ENCODE data around the gene LRATD1.

GRCh38 chr2:14675489-14675888 lies 43.0 kb downstream of the LRATD1 start:
- TF ChIP-seq, protein P1, sequence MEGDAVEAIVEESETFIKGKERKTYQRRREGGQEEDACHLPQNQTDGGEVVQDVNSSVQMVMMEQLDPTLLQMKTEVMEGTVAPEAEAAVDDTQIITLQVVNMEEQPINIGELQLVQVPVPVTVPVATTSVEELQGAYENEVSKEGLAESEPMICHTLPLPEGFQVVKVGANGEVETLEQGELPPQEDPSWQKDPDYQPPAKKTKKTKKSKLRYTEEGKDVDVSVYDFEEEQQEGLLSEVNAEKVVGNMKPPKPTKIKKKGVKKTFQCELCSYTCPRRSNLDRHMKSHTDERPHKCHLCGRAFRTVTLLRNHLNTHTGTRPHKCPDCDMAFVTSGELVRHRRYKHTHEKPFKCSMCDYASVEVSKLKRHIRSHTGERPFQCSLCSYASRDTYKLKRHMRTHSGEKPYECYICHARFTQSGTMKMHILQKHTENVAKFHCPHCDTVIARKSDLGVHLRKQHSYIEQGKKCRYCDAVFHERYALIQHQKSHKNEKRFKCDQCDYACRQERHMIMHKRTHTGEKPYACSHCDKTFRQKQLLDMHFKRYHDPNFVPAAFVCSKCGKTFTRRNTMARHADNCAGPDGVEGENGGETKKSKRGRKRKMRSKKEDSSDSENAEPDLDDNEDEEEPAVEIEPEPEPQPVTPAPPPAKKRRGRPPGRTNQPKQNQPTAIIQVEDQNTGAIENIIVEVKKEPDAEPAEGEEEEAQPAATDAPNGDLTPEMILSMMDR (IDR thresholded peaks at IDR 0.05) = no peak
- TF ChIP-seq POLR2A (IDR thresholded peaks at IDR 0.05) = no peak
